Activated effector memory CD4-positive, alpha-beta T cell treated with anti-CD3 and anti-CD28 coated beads, Interleukin-2, amount 50 U/mL, for 16 hours (primary cell): ENCODE measurements around the gene ARPP21.

Experiments
- DNase-seq: peaks from one replicate; pipeline ENCODE4 v3.0.0-alpha.2; 2020

The ARPP21 gene

GRCh38 chr3:35678643-35679161 lies 39.4 kb downstream of the ARPP21 start:
- DNase-seq, result no peak

- DNase-seq, result no peak
Observed at GRCh38 chr3:35679409-35680080, 40.2 kb downstream of the ARPP21 start.

GRCh38 chr3:35680866-35681650 lies 41.7 kb downstream of the ARPP21 start:
- DNase-seq, result no peak

GRCh38 chr3:35685153-35685552 lies 45.8 kb downstream of the ARPP21 start:
- no peak for DNase-seq

GRCh38 chr3:35688826-35689225 lies 49.5 kb downstream of the ARPP21 start:
- DNase-seq, result no peak

- DNase-seq, result no peak
Observed at GRCh38 chr3:35690271-35690670, 50.9 kb downstream of the ARPP21 start.

GRCh38 chr3:35705904-35706303 lies 66.6 kb downstream of the ARPP21 start:
- DNase-seq, result no peak

GRCh38 chr3:35707904-35708303 lies 68.6 kb downstream of the ARPP21 start:
- DNase-seq, result no peak

- DNase-seq, result no peak
Observed at GRCh38 chr3:35708394-35709271, 69.3 kb downstream of the ARPP21 start.

- DNase-seq, result no peak
Observed at GRCh38 chr3:35709691-35710090, 70.4 kb downstream of the ARPP21 start.

GRCh38 chr3:35710554-35710953 lies 71.2 kb downstream of the ARPP21 start:
- no peak for DNase-seq

GRCh38 chr3:35718921-35719320 lies 79.6 kb downstream of the ARPP21 start:
- DNase-seq, result no peak

GRCh38 chr3:35721628-35722027 lies 82.3 kb downstream of the ARPP21 start:
- no peak for DNase-seq

GRCh38 chr3:35722902-35723301 lies 83.6 kb downstream of the ARPP21 start:
- DNase-seq, result no peak

- DNase-seq, result no peak
Observed at GRCh38 chr3:35723480-35724097, 84.3 kb downstream of the ARPP21 start.

- DNase-seq, result no peak
Observed at GRCh38 chr3:35724106-35724505, 84.8 kb downstream of the ARPP21 start.

GRCh38 chr3:35727179-35727578 lies 87.9 kb downstream of the ARPP21 start:
- no peak for DNase-seq

GRCh38 chr3:35733341-35733740 lies 94.0 kb downstream of the ARPP21 start:
- no peak for DNase-seq

GRCh38 chr3:35733864-35734263 lies 94.5 kb downstream of the ARPP21 start:
- DNase-seq, result no peak

GRCh38 chr3:35737080-35737479 lies 97.8 kb downstream of the ARPP21 start:
- DNase-seq, result no peak

GRCh38 chr3:35737527-35737926 lies 98.2 kb downstream of the ARPP21 start:
- DNase-seq, result no peak

GRCh38 chr3:35737934-35738706 lies 98.8 kb downstream of the ARPP21 start:
- DNase-seq, result no peak
